ENCODE data around the gene ASCC1. TPM values are rescaled to one million over a fixed set of nuclear protein-coding genes. Genes with fewer than 3 reads are reported as not detected.

Gene ASCC1
- total and polyA plus RNA-seq, 7 experiments from 2014 or later: 19.4 to 33.1 (median 24.4) TPM

- Mint-ChIP-seq H3K27me3 (no peaks in the 10 kb centered on the region), H3K4me1 (peaks cover 8 to 32% (median 13%) of the 10 kb centered on the region in 7 donors), H3K27ac (peak overlapping the region in 6 of 9 donors; percentile 28 to 76 (median 57)), H3K9me3 (peaks cover 0 to 14% (median 0%) of the 10 kb centered on the region in 11 donors), H3K36me3 (peaks cover 9 to 46% (median 23%) of the 10 kb centered on the region in 5 donors), H3K4me3 (no peak overlapping the region)
- ChIA-PET CTCF (interaction anchor here (0.9 kb wide), 1 partner anchor 16 kb away, joined by 3 read pairs; no protein-coding TSS in a partner anchor), POLR2A (interaction anchor here (0.5 kb wide), 1 partner anchor 168 kb away, joined by 3 read pairs; no protein-coding TSS in a partner anchor)
- Histone ChIP-seq H3K27me3 (ENCODE audit: control insufficient read depth in 2 of 2, insufficient read depth in 2 of 2, low read length in 2 of 2) (no peaks in the 10 kb centered on the region), H3K9me3 (ENCODE audit: control insufficient read depth in 2 of 3, low read length in 3 of 3) (no peaks in the 10 kb centered on the region), H3K27ac (ENCODE audit: low read depth, low read length) (no peak overlapping the region), H3K4me1 (ENCODE audit: control insufficient read depth in 2 of 2, insufficient read depth in 2 of 2, low read length in 2 of 2) (no peaks in the 10 kb centered on the region), H3K36me3 (ENCODE audit: control insufficient read depth in 2 of 3, insufficient read depth in 3 of 3, low read length in 3 of 3) (peaks cover 38 to 93% (median 68%) of the 10 kb centered on the region in 3 experiments), H3K4me3 (ENCODE audit: low read length) (no peak overlapping the region)
- DNase-seq (no peak), ATAC-seq (no peak)
- intact Hi-C loops (cut with micrococcal nuclease): no loop called here
These were observed 150.5 kb downstream of the ASCC1 start for GRCh38 chr10:72065439-72066025.

GRCh38 chr10:72063703-72064391 is 152.2 kb downstream of the ASCC1 start:
- Histone ChIP-seq H3K36me3 (ENCODE audit: control insufficient read depth in 2 of 3, insufficient read depth in 3 of 3, low read length in 3 of 3) (peaks cover 24 to 77% (median 56%) of the 10 kb centered on the region in 3 experiments), H3K27ac (ENCODE audit: low read depth, low read length) (no peak overlapping the region), H3K4me3 (ENCODE audit: low read length) (no peak overlapping the region), H3K9me3 (ENCODE audit: control insufficient read depth in 2 of 3, low read length in 3 of 3) (no peaks in the 10 kb centered on the region), H3K27me3 (ENCODE audit: control insufficient read depth in 2 of 2, insufficient read depth in 2 of 2, low read length in 2 of 2) (no peaks in the 10 kb centered on the region), H3K4me1 (ENCODE audit: control insufficient read depth in 2 of 2, insufficient read depth in 2 of 2, low read length in 2 of 2) (no peaks in the 10 kb centered on the region)
- peak overlapping the region in 7 of 9 donors; percentile 9 to 81 (median 65) for H3K27ac Mint-ChIP-seq
- DNase-seq (no peak), ATAC-seq (no peak)
- ChIA-PET CTCF (interaction anchor here (0.6 to 3.4 kb wide), 2 partner anchors 16 to 62 kb away, joined by 3 to 16 read pairs; no protein-coding TSS in a partner anchor), POLR2A (interaction anchor here (0.6 to 3.0 kb wide), 6 partner anchors 15 to 166 kb away, joined by 3 to 9 read pairs (median 3); partner anchors contain the start of genes ASCC1 and SPOCK2)
- peaks cover 2 to 28% (median 15%) of the 10 kb centered on the region in 7 donors for H3K4me1 Mint-ChIP-seq
- intact Hi-C loops (cut with micrococcal nuclease): loop anchor here in 1 of 2 donors (5.0 kb wide), 2 partner anchors 153 to 273 kb away; partner anchors contain the start of genes ANAPC16 and ASCC1
- no peaks in the 10 kb centered on the region for H3K27me3 Mint-ChIP-seq
- H3K4me3 Mint-ChIP-seq: peak overlapping the region in 3 of 10 donors; percentile 11 to 25 (median 20)
- peaks cover 4 to 35% (median 10%) of the 10 kb centered on the region in 5 donors for H3K36me3 Mint-ChIP-seq
- peaks cover 0 to 8% (median 0%) of the 10 kb centered on the region in 11 donors for H3K9me3 Mint-ChIP-seq

DNA sequence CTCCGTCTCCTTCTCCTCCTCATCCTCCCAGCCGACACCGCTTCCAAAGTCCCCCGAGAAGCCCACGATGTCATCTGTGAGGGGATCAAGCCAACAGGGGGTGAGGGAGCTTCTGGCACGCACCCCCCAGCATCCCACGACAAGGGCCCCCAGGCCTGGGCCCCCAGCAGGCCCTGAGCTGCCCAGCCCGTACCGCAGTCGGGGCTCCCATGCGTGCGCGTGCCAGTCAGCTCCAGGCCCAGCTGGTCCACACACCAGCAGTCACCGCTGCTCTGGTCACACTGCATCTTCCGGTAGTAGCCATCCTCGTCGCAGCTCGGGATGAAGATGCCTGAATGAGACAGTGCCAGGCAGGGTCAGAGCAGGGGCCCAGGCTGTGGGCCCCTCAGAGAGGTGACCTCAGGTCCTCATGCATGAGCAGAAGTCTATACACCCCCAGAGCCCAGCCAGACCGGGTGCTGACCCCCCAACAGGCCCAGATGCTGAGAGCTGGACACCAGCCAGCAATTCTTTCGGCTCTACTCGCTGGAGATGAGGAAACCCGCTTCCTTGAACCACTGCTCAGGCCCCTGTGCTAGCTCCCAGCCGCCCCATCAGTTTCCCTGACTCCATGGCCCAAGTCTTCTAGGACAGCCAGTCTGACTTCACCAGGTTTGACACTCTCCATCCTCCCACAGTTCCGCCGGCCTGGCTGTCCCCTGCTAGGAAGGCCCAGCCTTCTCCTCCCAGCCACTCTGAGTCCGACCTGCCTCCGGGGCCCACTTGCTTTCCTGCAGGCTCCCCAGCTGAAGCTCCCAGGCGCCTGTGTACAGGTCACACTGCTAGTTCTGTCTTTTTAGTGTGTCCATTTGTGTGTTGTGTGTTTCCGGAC is 153.0 kb downstream of the ASCC1 start:
- ATAC-seq (no peak), DNase-seq (no peak)
- Histone ChIP-seq H3K4me1 (ENCODE audit: control insufficient read depth in 2 of 2, insufficient read depth in 2 of 2, low read length in 2 of 2) (no peaks in the 10 kb centered on the region), H3K27ac (ENCODE audit: low read depth, low read length) (no peak overlapping the region), H3K9me3 (ENCODE audit: control insufficient read depth in 2 of 3, low read length in 3 of 3) (no peaks in the 10 kb centered on the region), H3K36me3 (ENCODE audit: control insufficient read depth in 2 of 3, insufficient read depth in 3 of 3, low read length in 3 of 3) (peaks cover 19 to 69% (median 51%) of the 10 kb centered on the region in 3 experiments), H3K27me3 (ENCODE audit: control insufficient read depth in 2 of 2, insufficient read depth in 2 of 2, low read length in 2 of 2) (no peaks in the 10 kb centered on the region), H3K4me3 (ENCODE audit: low read length) (no peak overlapping the region)
- Mint-ChIP-seq H3K27ac (peak overlapping the region in 7 of 9 donors; percentile 9 to 81 (median 65)), H3K36me3 (peaks cover 4 to 35% (median 10%) of the 10 kb centered on the region in 5 donors), H3K9me3 (peaks cover 0 to 10% (median 0%) of the 10 kb centered on the region in 11 donors), H3K4me1 (peaks cover 2 to 32% (median 18%) of the 10 kb centered on the region in 7 donors), H3K4me3 (peak overlapping the region in 3 of 10 donors; percentile 11 to 25 (median 20)), H3K27me3 (no peaks in the 10 kb centered on the region)
- intact Hi-C loops (cut with micrococcal nuclease): loop anchor here in 1 of 2 donors (5.0 kb wide), 2 partner anchors 154 to 274 kb away; partner anchors contain the start of genes ANAPC16 and ASCC1
- POLR2A ChIA-PET: interaction anchor here (0.6 to 3.0 kb wide), 7 partner anchors 16 to 160 kb away, joined by 3 to 9 read pairs (median 3); partner anchors contain the start of gene SPOCK2
- CTCF ChIA-PET: interaction anchor here (0.6 to 3.4 kb wide), 5 partner anchors 10 to 159 kb away, joined by 3 to 16 read pairs (median 5); no protein-coding TSS in a partner anchor

GRCh38 chr10:72062382-72062781 is 153.7 kb downstream of the ASCC1 start:
- peaks cover 0 to 36% (median 23%) of the 10 kb centered on the region in 7 donors for H3K4me1 Mint-ChIP-seq
- Histone ChIP-seq H3K4me1 (ENCODE audit: control insufficient read depth in 2 of 2, insufficient read depth in 2 of 2, low read length in 2 of 2) (no peaks in the 10 kb centered on the region), H3K27me3 (ENCODE audit: control insufficient read depth in 2 of 2, insufficient read depth in 2 of 2, low read length in 2 of 2) (no peaks in the 10 kb centered on the region), H3K9me3 (ENCODE audit: control insufficient read depth in 2 of 3, low read length in 3 of 3) (no peaks in the 10 kb centered on the region), H3K4me3 (ENCODE audit: low read length) (no peak overlapping the region), H3K27ac (ENCODE audit: low read depth, low read length) (no peak overlapping the region), H3K36me3 (ENCODE audit: control insufficient read depth in 2 of 3, insufficient read depth in 3 of 3, low read length in 3 of 3) (peaks cover 19 to 62% (median 44%) of the 10 kb centered on the region in 3 experiments)
- H3K36me3 Mint-ChIP-seq: peaks cover 4 to 35% (median 10%) of the 10 kb centered on the region in 5 donors
- intact Hi-C loops (cut with micrococcal nuclease): loop anchor here in 1 of 2 donors (5.0 kb wide), 2 partner anchors 155 to 275 kb away; partner anchors contain the start of genes ANAPC16 and ASCC1
- ChIA-PET CTCF (interaction anchor here (0.9 to 3.4 kb wide), 5 partner anchors 9 to 160 kb away, joined by 3 to 16 read pairs (median 5); no protein-coding TSS in a partner anchor), POLR2A (interaction anchor here (0.5 to 3.0 kb wide), 7 partner anchors 13 to 160 kb away, joined by 3 to 9 read pairs (median 3); no protein-coding TSS in a partner anchor)
- DNase-seq (peak in 1 of 9 donors; percentile 52), ATAC-seq (no peak)
- peak overlapping the region in 1 of 10 donors; percentile 35 for H3K4me3 Mint-ChIP-seq
- peak overlapping the region in 8 of 9 donors; percentile 10 to 91 (median 82) for H3K27ac Mint-ChIP-seq
- no peaks in the 10 kb centered on the region for H3K27me3 Mint-ChIP-seq
- peaks cover 0 to 14% (median 0%) of the 10 kb centered on the region in 11 donors for H3K9me3 Mint-ChIP-seq

GRCh38 chr10:72061930-72062329 is 154.1 kb downstream of the ASCC1 start:
- peaks cover 0 to 37% (median 24%) of the 10 kb centered on the region in 7 donors for H3K4me1 Mint-ChIP-seq
- intact Hi-C loops (cut with micrococcal nuclease): loop anchor here in 1 of 2 donors (1.0 to 5.0 kb wide), 4 partner anchors 14 to 275 kb away; partner anchors contain the start of genes ANAPC16 and ASCC1
- POLR2A ChIA-PET: interaction anchor here (0.5 to 3.0 kb wide), 5 partner anchors 13 to 122 kb away, joined by 3 to 9 read pairs (median 3); no protein-coding TSS in a partner anchor
- peak overlapping the region in 2 of 10 donors; percentile 5 to 66 for H3K4me3 Mint-ChIP-seq
- H3K36me3 Mint-ChIP-seq: peaks cover 4 to 32% (median 10%) of the 10 kb centered on the region in 5 donors
- no peaks in the 10 kb centered on the region for H3K27me3 ChIP-seq (ENCODE audit: control insufficient read depth in 2 of 2, insufficient read depth in 2 of 2, low read length in 2 of 2)
- peak overlapping the region in 8 of 9 donors; percentile 10 to 91 (median 60) for H3K27ac Mint-ChIP-seq
- no peak for DNase-seq
- H3K9me3 Mint-ChIP-seq: peaks cover 0 to 14% (median 0%) of the 10 kb centered on the region in 11 donors
- H3K4me3 ChIP-seq (ENCODE audit: low read length): no peak overlapping the region
- H3K27me3 Mint-ChIP-seq: no peaks in the 10 kb centered on the region
- H3K36me3 ChIP-seq (ENCODE audit: control insufficient read depth in 2 of 3, insufficient read depth in 3 of 3, low read length in 3 of 3): peaks cover 18 to 57% (median 40%) of the 10 kb centered on the region in 3 experiments
- ATAC-seq: peak; percentile 4
- CTCF ChIA-PET: interaction anchor here (0.9 to 3.4 kb wide), 5 partner anchors 8 to 160 kb away, joined by 3 to 16 read pairs (median 5); no protein-coding TSS in a partner anchor
- H3K9me3 ChIP-seq (ENCODE audit: control insufficient read depth in 2 of 3, low read length in 3 of 3): no peaks in the 10 kb centered on the region
- H3K4me1 ChIP-seq (ENCODE audit: control insufficient read depth in 2 of 2, insufficient read depth in 2 of 2, low read length in 2 of 2): no peaks in the 10 kb centered on the region
- no peak overlapping the region for H3K27ac ChIP-seq (ENCODE audit: low read depth, low read length)

Data from naive thymus-derived CD4-positive, alpha-beta T cell (primary cell).